HL-60 (cell line): ENCODE measurements around the gene SOX5.

Source experiments
- DNase-seq, 2 experiments: peaks; one replicate each; pipeline ENCODE4 v3.0.0-alpha.2; 2010 to 2020; ENCODE audit warnings: low read depth in 1 of 2, low spot score in 1 of 2
- H3K27ac ChIP-seq: fragments of 250-450 bp; sonication (Bioruptor Pico); replicated peaks from 2 replicates; pipeline ENCODE4 v1.5.1; 2020; ENCODE audit warnings: mild to moderate bottlenecking, moderate library complexity
- H3K27me3 ChIP-seq: fragments of 250-450 bp; sonication (Bioruptor Pico); 2 replicates; pipeline ENCODE4 v1.5.1; 2021; ENCODE audit warnings: mild to moderate bottlenecking, moderate library complexity; ENCODE audit not compliant: insufficient read depth, poor library complexity, severe bottlenecking
- H3K4me3 ChIP-seq: replicated peaks from 2 replicates; pipeline ENCODE4 v1.5.1; 2011; ENCODE audit warnings: mild to moderate bottlenecking, control low read depth, low read length; ENCODE audit not compliant: insufficient read depth
- CTCF ChIP-seq: IDR thresholded peaks from one replicate; pipeline ENCODE4 v1.5.1; 2011; ENCODE audit warnings: low read length, control low read depth, inconsistent platforms; ENCODE audit not compliant: insufficient read depth
- GABPA ChIP-seq: IDR thresholded peaks from 2 replicates; pipeline ENCODE4 v1.6.1; 2012; ENCODE audit warnings: low read depth
- POLR2AphosphoS5 ChIP-seq: IDR thresholded peaks from 2 replicates; pipeline ENCODE4 v1.6.1; 2012; ENCODE audit warnings: low read depth
- REST ChIP-seq: IDR thresholded peaks from 2 replicates; pipeline ENCODE4 v1.6.1; 2012; ENCODE audit warnings: low read depth; ENCODE audit not compliant: insufficient replicate concordance
- SPI1 ChIP-seq: IDR thresholded peaks from 2 replicates; pipeline ENCODE4 v1.6.1; 2012; ENCODE audit warnings: low read depth, mild to moderate bottlenecking, borderline replicate concordance

The SOX5 gene

GRCh38 chr12:23952071-23952470 is 2.6 kb upstream of the SOX5 start:
- H3K27me3 ChIP-seq, result peaks cover 7% of the 10 kb centered on the region
- no peak overlapping the region for H3K27ac ChIP-seq
- no peak for DNase-seq
- TF ChIP-seq CTCF (no peak), GABPA (no peak), SPI1 (no peak), POLR2AphosphoS5 (no peak), REST (no peak)
- H3K4me3 ChIP-seq, result no peak overlapping the region

- TF ChIP-seq POLR2AphosphoS5 (no peak), GABPA (no peak), SPI1 (no peak), REST (no peak), CTCF (no peak)
- H3K27me3 ChIP-seq, result peaks cover 7% of the 10 kb centered on the region
- no peak overlapping the region for H3K27ac ChIP-seq
- DNase-seq, result no peak
- no peak overlapping the region for H3K4me3 ChIP-seq
Measured at GRCh38 chr12:23950775-23951451, 1.4 kb upstream of the SOX5 start.

- DNase-seq, result no peak
- no peak for TF ChIP-seq SPI1
- no peak for TF ChIP-seq REST
- no peak for TF ChIP-seq CTCF
- TF ChIP-seq GABPA, result no peak
- no peak for TF ChIP-seq POLR2AphosphoS5
- Histone ChIP-seq H3K4me3 (no peak overlapping the region), H3K27me3 (peaks cover 7% of the 10 kb centered on the region), H3K27ac (no peak overlapping the region)
Measured at GRCh38 chr12:23950210-23950774, 822 bp upstream of the SOX5 start.
